ENCODE measurements around the gene CLN3.

CLN3 gene

GRCh38 chr16:28498666-28499381, 7.0 kb upstream of the CLN3 start:
- no peaks in the 10 kb centered on the region for H3K9me3 ChIP-seq (ENCODE audit: control insufficient read depth, insufficient read depth, low read length)
- H4K20me1 ChIP-seq (ENCODE audit: control insufficient read depth, insufficient read depth, low read depth, low read length) = no peaks in the 10 kb centered on the region
- TF ChIP-seq EZH2phosphoT487 (IDR thresholded peaks at IDR 0.05; ENCODE audit: borderline replicate concordance, low read length) = no peak
- no peak for TF ChIP-seq CTCF (IDR thresholded peaks at IDR 0.05; ENCODE audit: low read depth, low read length, poor library complexity, severe bottlenecking)
- no peaks in the 10 kb centered on the region for H3K36me3 ChIP-seq (ENCODE audit: control insufficient read depth, low read length)
- no peak overlapping the region for H3K27ac ChIP-seq (ENCODE audit: low read depth, low read length)
- H3F3A ChIP-seq (ENCODE audit: control insufficient read depth, insufficient read depth) = no peaks in the 10 kb centered on the region
- no peak overlapping the region for H3K4me3 ChIP-seq (ENCODE audit: low read length)
- H3K79me2 ChIP-seq (ENCODE audit: control insufficient read depth, low read length) = no peaks in the 10 kb centered on the region
- H3K4me2 ChIP-seq (ENCODE audit: low read length) = no peak overlapping the region
- peaks cover 16% of the 10 kb centered on the region for H3K4me1 ChIP-seq (ENCODE audit: control insufficient read depth, low read length)
- H3K27me3 ChIP-seq (ENCODE audit: control insufficient read depth, low read length) = peaks cover 7% of the 10 kb centered on the region
- no peaks in the 10 kb centered on the region for H3K9me2 ChIP-seq (replicated peaks; ENCODE audit: control insufficient read depth, low read length)

GRCh38 chr16:28497861-28498599, 6.2 kb upstream of the CLN3 start:
- Histone ChIP-seq H3K4me1 (ENCODE audit: control insufficient read depth, low read length) (peaks cover 24% of the 10 kb centered on the region), H4K20me1 (ENCODE audit: control insufficient read depth, insufficient read depth, low read depth, low read length) (no peaks in the 10 kb centered on the region), H3K4me3 (ENCODE audit: low read length) (no peak overlapping the region), H3F3A (ENCODE audit: control insufficient read depth, insufficient read depth) (no peaks in the 10 kb centered on the region), H3K27me3 (ENCODE audit: control insufficient read depth, low read length) (peaks cover 4% of the 10 kb centered on the region), H3K9me3 (ENCODE audit: control insufficient read depth, insufficient read depth, low read length) (no peaks in the 10 kb centered on the region), H3K27ac (ENCODE audit: low read depth, low read length) (no peak overlapping the region), H3K79me2 (ENCODE audit: control insufficient read depth, low read length) (peaks cover 3% of the 10 kb centered on the region), H3K9me2 (replicated peaks; ENCODE audit: control insufficient read depth, low read length) (no peaks in the 10 kb centered on the region), H3K36me3 (ENCODE audit: control insufficient read depth, low read length) (no peaks in the 10 kb centered on the region), H3K4me2 (ENCODE audit: low read length) (no peak overlapping the region)
- TF ChIP-seq EZH2phosphoT487 (IDR thresholded peaks at IDR 0.05; ENCODE audit: borderline replicate concordance, low read length) (no peak), CTCF (IDR thresholded peaks at IDR 0.05; ENCODE audit: low read depth, low read length, poor library complexity, severe bottlenecking) (no peak)

- peaks cover 4% of the 10 kb centered on the region for H3K27me3 ChIP-seq (ENCODE audit: control insufficient read depth, low read length)
- no peaks in the 10 kb centered on the region for H3K36me3 ChIP-seq (ENCODE audit: control insufficient read depth, low read length)
- no peak overlapping the region for H3K4me2 ChIP-seq (ENCODE audit: low read length)
- peaks cover 6% of the 10 kb centered on the region for H3K79me2 ChIP-seq (ENCODE audit: control insufficient read depth, low read length)
- H3K9me2 ChIP-seq (replicated peaks; ENCODE audit: control insufficient read depth, low read length) = no peaks in the 10 kb centered on the region
- no peaks in the 10 kb centered on the region for H4K20me1 ChIP-seq (ENCODE audit: control insufficient read depth, insufficient read depth, low read depth, low read length)
- H3K27ac ChIP-seq (ENCODE audit: low read depth, low read length) = no peak overlapping the region
- TF ChIP-seq CTCF (IDR thresholded peaks at IDR 0.05; ENCODE audit: low read depth, low read length, poor library complexity, severe bottlenecking) = no peak
- no peak for TF ChIP-seq EZH2phosphoT487 (IDR thresholded peaks at IDR 0.05; ENCODE audit: borderline replicate concordance, low read length)
- no peaks in the 10 kb centered on the region for H3K9me3 ChIP-seq (ENCODE audit: control insufficient read depth, insufficient read depth, low read length)
- H3K4me1 ChIP-seq (ENCODE audit: control insufficient read depth, low read length) = peaks cover 27% of the 10 kb centered on the region
- H3K4me3 ChIP-seq (ENCODE audit: low read length) = no peak overlapping the region
- no peaks in the 10 kb centered on the region for H3F3A ChIP-seq (ENCODE audit: control insufficient read depth, insufficient read depth)
Observed at GRCh38 chr16:28497386-28497785, 5.5 kb upstream of the CLN3 start.
